A549 treated with RU486 at 1 μM for 4 hours (cell line): ENCODE results near the gene EPHB2. TPM values are rescaled to one million over a fixed set of nuclear protein-coding genes. Genes with fewer than 3 reads are reported as not detected.

Experiments
- total RNA-seq: library from RNA; stranded (reverse); fragments of 200-300 nt; extraction: Qiagen RNA extraction; gene quantifications from 5 replicates; pipeline ENCODE4 v1.2.3, GENCODE V29; 2022; ENCODE audit warnings: low read depth

Gene EPHB2
- 39.4 to 58.1 TPM (median 49.1 TPM) in 5 replicates for total RNA-seq

GRCh38 chr1:22710701-22711049 is at the start of gene EPHB2:
Gene EPHB2 (plus strand): TSS chr1:22710839. CDS start chr1:22710983, 144 bp downstream.

Other genes starting within 250 kb of the EPHB2 start
- 0.06 to 0.07 TPM in 2 of 5 replicates, not detected in the others for gene EPHA8, start 147.3 kb upstream of the EPHB2 start, total RNA-seq
- not detected in 5 replicates for gene C1QA, start 74.2 kb upstream of the EPHB2 start, total RNA-seq
- not detected in 5 replicates for gene C1QC, start 67.2 kb upstream of the EPHB2 start, total RNA-seq
- gene C1QB, start 57.6 kb upstream of the EPHB2 start, total RNA-seq: not detected in 5 replicates